NCI-H1436 (cell line): ENCODE results near the gene MARCHF10.
"Not testable (repeated sequence)": the region's sequence is repeated elsewhere in the genome, so short reads cannot be mapped to it uniquely, and the experiment has no call there.

ENCODE experiments used
- DNase-seq: peaks from one replicate; lab custom pipeline; 2025; lab: John Stamatoyannopoulos, UW

Gene MARCHF10

GRCh38 chr17:62716834-62717588 lies 91.1 kb downstream of the MARCHF10 start:
- no peak for DNase-seq

DNA sequence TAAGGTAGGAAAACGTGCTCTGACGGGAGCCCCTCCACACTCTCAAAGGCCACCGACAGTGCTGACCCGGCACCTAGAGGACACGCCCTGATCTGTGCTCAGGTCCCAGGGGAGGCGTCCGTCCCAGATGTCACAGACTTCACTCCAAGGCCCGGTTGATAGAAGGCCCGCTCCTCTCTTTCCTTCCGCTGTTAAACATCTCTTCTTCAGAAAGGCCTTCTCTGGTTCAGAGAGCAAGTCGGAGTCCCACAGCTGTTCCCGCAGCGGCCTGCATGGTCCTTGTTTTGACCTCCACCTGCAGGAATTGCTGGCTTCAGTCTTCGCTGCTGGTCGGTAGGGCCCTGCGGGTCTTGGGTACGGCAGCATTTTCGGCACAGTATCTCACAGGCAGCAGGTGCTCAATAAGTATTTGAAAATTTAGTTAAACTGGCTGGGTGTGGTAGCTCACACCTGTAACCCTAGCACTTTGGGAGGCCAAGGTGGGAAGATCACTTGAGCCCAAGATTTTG lies 92.2 kb downstream of the MARCHF10 start:
- DNase-seq = no peak

- DNase-seq = no peak
Measured at GRCh38 chr17:62714016-62714777, 93.9 kb downstream of the MARCHF10 start.

GRCh38 chr17:62713086-62713881 lies 94.8 kb downstream of the MARCHF10 start:
- no peak for DNase-seq

DNA sequence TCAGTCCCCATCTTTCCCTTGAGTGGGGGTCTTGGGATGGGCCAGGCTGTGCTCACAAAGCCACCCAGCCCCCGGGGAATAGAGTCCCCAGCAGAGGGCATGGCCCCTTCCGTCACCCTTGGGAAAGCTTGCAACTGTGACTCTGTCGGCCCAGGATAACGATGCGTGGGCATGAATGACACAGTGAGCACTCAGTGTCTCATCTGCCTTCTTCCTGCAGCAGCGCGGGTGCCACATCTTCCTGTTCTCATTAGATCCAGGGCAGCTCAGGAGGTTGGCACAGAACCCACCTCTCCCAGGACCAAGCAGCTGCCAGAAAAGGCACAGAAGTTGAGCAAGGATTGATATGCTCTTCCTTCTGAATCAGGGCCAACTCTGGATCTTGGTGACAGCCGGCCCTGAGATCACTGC lies 95.9 kb downstream of the MARCHF10 start:
- DNase-seq = no peak

DNA sequence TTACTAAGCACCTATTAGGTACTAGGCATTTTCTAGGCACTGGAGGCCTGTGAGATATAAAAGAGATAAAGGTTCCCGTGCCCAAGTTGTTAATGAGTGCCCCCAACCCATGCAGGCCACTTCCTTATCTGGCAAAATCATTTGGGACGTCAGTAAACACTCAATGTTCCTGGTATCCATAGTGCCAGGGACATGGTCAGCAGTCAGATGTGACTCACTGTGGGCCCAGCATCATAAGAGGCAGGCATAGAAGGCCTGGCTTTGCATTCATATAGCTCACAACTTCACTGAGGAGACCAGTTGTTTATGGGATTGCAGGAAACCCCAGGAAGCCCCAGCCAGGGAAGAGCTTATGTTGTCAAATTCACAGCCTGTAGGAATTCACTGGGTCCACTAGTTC lies 99.5 kb downstream of the MARCHF10 start:
- no peak for DNase-seq

GRCh38 chr17:62707425-62707739 lies 100.7 kb downstream of the MARCHF10 start:
- no peak for DNase-seq

DNA sequence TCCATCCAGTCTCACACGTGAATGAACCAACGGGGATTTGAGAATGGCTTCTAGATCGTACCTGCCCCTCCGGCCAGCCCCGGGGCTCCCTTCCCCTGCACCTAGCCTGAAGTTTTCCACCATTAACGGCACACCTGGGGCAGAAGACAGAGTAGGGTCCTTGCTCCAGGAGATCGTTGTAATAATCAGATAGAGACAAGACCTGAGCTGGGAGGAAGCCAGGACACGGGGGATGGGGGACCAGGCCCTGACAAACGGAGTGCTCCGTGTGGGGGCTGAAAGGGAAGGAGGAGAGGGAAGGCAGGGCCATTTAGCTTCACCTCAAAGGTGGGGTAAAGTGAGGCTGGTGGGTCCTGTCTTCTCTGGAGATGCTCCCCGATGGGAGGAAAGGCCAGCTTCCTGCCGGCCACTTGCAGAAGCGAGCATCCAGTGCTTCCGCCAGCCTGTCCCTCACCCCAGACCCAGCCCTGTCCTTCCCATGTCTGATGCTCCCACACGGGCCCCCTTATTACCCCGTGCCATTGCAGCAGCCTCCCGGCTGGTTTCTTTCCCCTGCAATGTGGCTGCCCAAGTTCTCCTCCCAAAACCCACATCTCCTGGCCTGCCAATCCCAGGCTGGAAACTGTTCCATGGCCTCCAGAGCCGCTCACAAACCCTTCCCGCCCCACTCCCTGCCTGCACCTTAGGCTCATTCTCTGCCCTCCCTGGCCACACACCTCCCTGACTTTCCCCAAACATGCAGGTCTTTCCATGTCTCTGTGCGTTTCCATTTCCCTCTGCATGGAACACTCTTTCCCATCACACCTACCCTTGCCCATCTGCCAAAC lies 101.3 kb downstream of the MARCHF10 start:
- DNase-seq = no peak

DNA sequence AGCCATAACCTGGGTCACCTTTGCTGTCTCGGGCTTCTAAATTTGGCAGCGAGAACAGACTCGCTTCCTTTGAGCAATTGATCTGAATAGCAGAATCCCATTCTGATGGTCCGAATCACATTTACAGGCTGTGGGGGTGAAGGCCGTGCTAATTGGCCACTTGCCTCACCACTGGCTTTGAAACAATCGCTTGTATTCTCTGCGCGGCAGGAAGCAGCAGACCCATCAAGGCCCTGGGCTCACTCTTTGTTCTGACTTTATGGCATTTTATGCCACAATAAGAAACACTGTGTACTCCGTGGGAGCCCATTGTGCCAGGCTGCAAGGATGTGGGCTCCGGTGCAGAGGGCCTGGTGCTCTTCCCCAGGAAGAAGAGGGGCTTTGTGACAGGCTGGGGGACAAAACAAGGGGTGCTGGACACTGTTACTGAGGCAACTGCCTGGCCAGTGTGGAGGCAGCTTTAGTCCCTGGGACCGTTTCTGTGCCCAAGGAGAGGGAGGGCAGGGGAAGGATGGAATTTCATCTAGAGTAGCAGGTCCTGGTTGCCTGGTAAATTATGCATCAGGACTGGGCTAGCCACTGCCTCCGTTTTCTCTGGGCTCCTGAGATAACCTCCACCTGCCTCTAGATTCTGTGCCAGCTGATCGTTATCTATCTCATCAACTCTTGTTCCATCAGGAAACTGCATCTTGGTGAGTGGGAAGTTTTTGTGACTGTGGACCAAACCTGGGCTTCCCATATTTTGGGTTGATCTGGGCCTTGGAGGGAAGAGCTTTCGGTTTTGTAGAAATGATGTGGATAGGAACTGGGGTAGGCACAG lies 102.1 kb downstream of the MARCHF10 start:
- DNase-seq = no peak

DNA sequence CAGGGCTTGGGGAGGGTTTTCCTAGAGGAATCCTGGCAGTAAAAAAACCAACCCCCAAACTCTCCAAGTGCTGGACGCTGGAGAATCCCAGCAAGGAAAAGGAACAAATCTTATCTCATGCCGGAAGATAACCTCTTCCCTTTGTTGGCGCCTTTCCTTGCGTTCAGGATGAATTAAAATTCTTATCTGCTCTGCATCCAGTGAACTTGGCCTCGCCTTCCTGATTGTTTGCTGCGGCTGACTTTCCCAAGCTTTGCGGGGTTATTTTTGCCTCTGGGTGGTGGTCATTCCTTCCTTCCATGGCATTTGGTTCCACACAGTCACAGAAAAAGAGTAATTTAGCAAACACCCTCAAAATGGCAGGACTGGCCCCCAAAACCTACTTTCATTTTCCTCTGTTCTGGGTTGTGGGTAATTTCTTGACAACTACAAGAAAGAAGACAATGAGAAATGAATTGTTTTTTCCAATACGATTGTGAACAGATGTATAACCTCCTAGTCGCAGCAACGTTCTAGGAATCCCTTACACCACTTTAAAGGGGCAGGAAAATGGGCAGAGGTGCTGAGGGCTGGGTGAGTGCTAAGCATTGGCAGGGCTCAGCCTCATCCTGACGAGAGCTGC lies 102.8 kb downstream of the MARCHF10 start:
- no peak for DNase-seq

DNA sequence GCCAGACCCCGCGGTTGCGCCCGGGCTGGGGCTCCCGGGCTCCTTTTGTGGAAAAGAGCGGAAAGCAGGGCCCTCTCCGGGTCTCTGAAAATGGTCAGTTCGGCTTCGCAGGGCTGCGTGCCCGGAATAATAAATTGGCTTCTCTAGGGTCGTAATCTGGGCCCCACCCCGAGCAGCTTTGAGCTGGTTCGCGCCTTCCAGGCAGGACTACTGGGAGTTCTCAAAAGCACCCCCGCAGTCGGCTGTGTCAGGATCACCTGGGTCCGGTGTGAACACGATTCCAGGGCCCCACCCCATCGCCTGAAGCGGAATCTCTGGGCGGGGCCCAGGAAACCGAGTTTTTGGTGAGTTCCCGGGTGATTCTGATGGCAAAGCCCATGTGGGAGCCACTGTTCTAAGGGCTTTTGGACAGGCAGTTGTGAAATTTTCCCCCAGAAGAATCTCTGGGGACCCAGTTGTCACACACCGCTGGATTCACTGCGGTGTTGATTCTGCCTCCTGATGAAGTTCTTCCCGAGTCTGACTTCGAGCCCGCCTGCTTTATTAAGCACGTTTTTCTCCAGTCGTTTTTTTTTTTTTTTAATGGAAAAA lies 103.6 kb downstream of the MARCHF10 start:
- peak; percentile 39 for DNase-seq

DNA sequence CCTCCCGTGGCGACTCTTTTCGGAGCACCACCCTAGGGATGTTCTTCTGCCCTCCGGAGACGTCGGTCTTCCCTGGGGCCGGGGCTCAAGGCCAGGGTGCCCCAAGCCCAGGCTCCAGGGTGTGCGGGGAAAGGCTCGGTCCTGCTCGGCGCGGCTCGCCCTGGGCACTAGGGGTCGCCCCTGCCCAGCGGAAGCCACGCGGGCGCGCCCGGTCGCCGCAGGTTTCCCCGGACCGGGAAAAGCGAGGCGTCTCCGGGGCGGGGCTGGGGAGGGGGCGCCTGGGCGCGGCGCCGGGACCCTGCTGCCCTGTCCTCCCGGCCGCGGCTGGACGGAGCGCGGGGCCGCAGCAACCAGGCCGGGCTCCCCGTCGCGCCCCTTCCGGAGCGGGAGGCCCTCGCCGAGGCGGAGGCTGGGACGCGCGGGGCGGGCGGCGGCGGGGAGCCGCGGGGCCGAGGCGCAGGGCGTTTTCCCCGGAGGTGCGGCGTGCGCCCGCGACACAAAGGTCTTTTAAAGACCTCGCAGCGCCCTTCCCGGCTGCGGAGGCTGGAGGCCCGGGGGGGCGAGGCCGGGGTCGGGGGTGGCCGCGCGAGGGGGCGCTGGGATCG lies 104.2 kb downstream of the MARCHF10 start:
- peak; percentile 77 for DNase-seq

GRCh38 chr17:62703261-62703775 lies 104.8 kb downstream of the MARCHF10 start:
- DNase-seq = no peak

- DNase-seq = no peak
Measured at GRCh38 chr17:62702746-62703260, 105.3 kb downstream of the MARCHF10 start.

GRCh38 chr17:62701706-62702085 lies 106.4 kb downstream of the MARCHF10 start:
- no peak for DNase-seq

DNA sequence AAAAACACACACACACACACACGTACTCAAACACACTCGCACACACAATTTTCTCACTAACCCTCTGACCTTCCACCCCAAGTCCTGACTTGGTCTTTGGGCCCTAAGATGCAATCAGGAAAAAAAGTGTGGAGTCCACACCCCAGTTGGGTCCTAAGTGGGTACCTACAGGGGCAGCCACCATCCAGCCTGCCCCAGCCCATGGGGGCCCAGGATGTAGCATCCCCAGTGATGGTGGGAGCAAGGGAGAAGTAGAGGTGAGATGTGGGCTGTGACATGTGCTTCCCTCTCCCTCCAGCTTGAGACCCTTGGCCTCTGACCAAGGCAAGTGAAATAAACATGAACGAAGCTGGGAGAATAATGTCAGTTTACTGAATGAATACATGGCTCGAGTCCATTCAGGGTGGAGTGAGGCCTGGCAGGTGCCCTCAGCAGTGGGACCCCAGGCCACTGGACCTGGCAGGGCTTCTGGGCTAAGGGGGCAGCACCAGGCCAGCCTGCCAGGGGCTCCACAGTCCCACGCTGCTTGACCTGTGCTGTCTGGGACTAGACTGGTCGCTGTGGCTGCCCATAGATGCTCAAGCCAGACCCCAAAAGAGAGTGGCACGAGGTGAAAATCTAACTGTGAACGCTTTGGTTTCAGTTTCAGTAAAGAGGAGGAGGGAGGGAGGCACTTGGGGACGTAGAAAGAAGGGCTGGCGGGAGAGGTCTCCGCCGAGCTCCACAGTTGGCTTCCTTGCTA lies 107.0 kb downstream of the MARCHF10 start:
- no peak for DNase-seq

GRCh38 chr17:62698459-62698858 lies 109.7 kb downstream of the MARCHF10 start:
- not testable (repeated sequence) for DNase-seq

- no peak for DNase-seq
Measured at GRCh38 chr17:62696726-62697490, 111.2 kb downstream of the MARCHF10 start.
